ENCODE data around the gene SBSN. TPM values are rescaled to one million over a fixed set of nuclear protein-coding genes. Genes with fewer than 3 reads are reported as not detected.

The SBSN gene
- total RNA-seq, 1 donor, result 4.7 TPM

- no peaks in the 10 kb centered on the region for H3K4me1 ChIP-seq (ENCODE audit: insufficient read depth, low read length)
- H2AFZ ChIP-seq (ENCODE audit: low read length), result no peak overlapping the region
- no peak overlapping the region for H3K27ac ChIP-seq (ENCODE audit: low read depth, low read length)
These were observed 28.9 kb upstream of the SBSN start for GRCh38 chr19:35556846-35557538.

GRCh38 chr19:35556025-35556590 is 28.0 kb upstream of the SBSN start:
- TF ChIP-seq CTCF (IDR thresholded peaks at IDR 0.05; ENCODE audit: extremely low read depth, low read depth, low read length), result no peak
- Histone ChIP-seq H3K36me3 (ENCODE audit: insufficient read depth, low read length) (no peaks in the 10 kb centered on the region), H4K20me1 (ENCODE audit: insufficient read depth, low read length) (no peaks in the 10 kb centered on the region), H3K79me2 (ENCODE audit: insufficient read depth, low read length) (no peaks in the 10 kb centered on the region), H3K27me3 (ENCODE audit: insufficient read depth, low read length) (peaks cover 15% of the 10 kb centered on the region), H2AFZ (ENCODE audit: low read length) (no peak overlapping the region), H3K4me1 (ENCODE audit: insufficient read depth, low read length) (no peaks in the 10 kb centered on the region), H3K4me2 (ENCODE audit: insufficient read depth, low read length) (no peak overlapping the region), H3K4me3 (ENCODE audit: insufficient read depth, low read length) (no peak overlapping the region), H3K9me3 (ENCODE audit: low read depth, low read length) (no peaks in the 10 kb centered on the region), H3K27ac (ENCODE audit: low read depth, low read length) (no peak overlapping the region)
- DNase-seq (ENCODE audit: insufficient read length, low spot score, missing footprints), result peak; percentile 38

More at GRCh38 chr19:35556846-35557538, 28.9 kb upstream of the SBSN start:
- Histone ChIP-seq H3K9me3 (ENCODE audit: low read depth, low read length) (no peaks in the 10 kb centered on the region), H3K4me3 (ENCODE audit: insufficient read depth, low read length) (no peak overlapping the region), H3K27me3 (ENCODE audit: insufficient read depth, low read length) (peaks cover 15% of the 10 kb centered on the region), H4K20me1 (ENCODE audit: insufficient read depth, low read length) (no peaks in the 10 kb centered on the region), H3K4me2 (ENCODE audit: insufficient read depth, low read length) (no peak overlapping the region), H3K79me2 (ENCODE audit: insufficient read depth, low read length) (no peaks in the 10 kb centered on the region), H3K36me3 (ENCODE audit: insufficient read depth, low read length) (no peaks in the 10 kb centered on the region)
- no peak for TF ChIP-seq CTCF (IDR thresholded peaks at IDR 0.05; ENCODE audit: extremely low read depth, low read depth, low read length)
- DNase-seq (ENCODE audit: insufficient read length, low spot score, missing footprints), result peak; percentile 51

- H3K36me3 ChIP-seq (ENCODE audit: insufficient read depth, low read length), result no peaks in the 10 kb centered on the region
- no peak overlapping the region for H3K4me3 ChIP-seq (ENCODE audit: insufficient read depth, low read length)
- no peak overlapping the region for H3K4me2 ChIP-seq (ENCODE audit: insufficient read depth, low read length)
- no peaks in the 10 kb centered on the region for H3K9me3 ChIP-seq (ENCODE audit: low read depth, low read length)
- H2AFZ ChIP-seq (ENCODE audit: low read length), result no peak overlapping the region
- H3K27ac ChIP-seq (ENCODE audit: low read depth, low read length), result no peak overlapping the region
- peak; percentile 83 for DNase-seq (ENCODE audit: insufficient read length, low spot score, missing footprints)
- H3K4me1 ChIP-seq (ENCODE audit: insufficient read depth, low read length), result no peaks in the 10 kb centered on the region
- no peaks in the 10 kb centered on the region for H4K20me1 ChIP-seq (ENCODE audit: insufficient read depth, low read length)
- H3K79me2 ChIP-seq (ENCODE audit: insufficient read depth, low read length), result no peaks in the 10 kb centered on the region
- peaks cover 15% of the 10 kb centered on the region for H3K27me3 ChIP-seq (ENCODE audit: insufficient read depth, low read length)
- peak; percentile 28 for TF ChIP-seq CTCF (IDR thresholded peaks at IDR 0.05; ENCODE audit: extremely low read depth, low read depth, low read length)
These were observed 27.3 kb upstream of the SBSN start for GRCh38 chr19:35555301-35556005.

GRCh38 chr19:35554076-35554475 is 26.0 kb upstream of the SBSN start:
- Histone ChIP-seq H3K79me2 (ENCODE audit: insufficient read depth, low read length) (no peaks in the 10 kb centered on the region), H3K4me1 (ENCODE audit: insufficient read depth, low read length) (no peaks in the 10 kb centered on the region), H2AFZ (ENCODE audit: low read length) (no peak overlapping the region), H4K20me1 (ENCODE audit: insufficient read depth, low read length) (peaks cover 3% of the 10 kb centered on the region), H3K4me2 (ENCODE audit: insufficient read depth, low read length) (no peak overlapping the region), H3K4me3 (ENCODE audit: insufficient read depth, low read length) (no peak overlapping the region), H3K27ac (ENCODE audit: low read depth, low read length) (no peak overlapping the region), H3K9me3 (ENCODE audit: low read depth, low read length) (no peaks in the 10 kb centered on the region), H3K27me3 (ENCODE audit: insufficient read depth, low read length) (peaks cover 15% of the 10 kb centered on the region), H3K36me3 (ENCODE audit: insufficient read depth, low read length) (no peaks in the 10 kb centered on the region)
- DNase-seq (ENCODE audit: insufficient read length, low spot score, missing footprints), result peak; percentile 77
- no peak for TF ChIP-seq CTCF (IDR thresholded peaks at IDR 0.05; ENCODE audit: extremely low read depth, low read depth, low read length)

Data from osteoblast (primary cell).